IMR-90 (cell line): ENCODE data around the gene CYP2A13. TPM values are rescaled to one million over a fixed set of nuclear protein-coding genes. Genes with fewer than 3 reads are reported as not detected.

Experiments
- ATAC-seq: fragments of 200-7000 bp; cut with Tn5 transposase; 2 replicates; pipeline ENCODE4 v1.9.1; 2020; ENCODE audit warnings: low read depth, mild to moderate bottlenecking, moderate library complexity
- BruUV-seq: library from RNA; stranded (reverse); fragments of 400-500 nt; replicated peaks from 2 replicates; lab custom pipeline; 2021; lab: Mats Ljungman, UMichigan
- CTCF ChIA-PET: fragments of 300-600 bp; formaldehyde crosslinking; extraction: SDS; loops from one replicate; lab custom pipeline; 2021; ENCODE audit warnings: antibody characterized with exemption; lab: Yijun Ruan, JAX
- POLR2A ChIA-PET: fragments of 300-600 bp; sonication (Branson Sonifier 250); formaldehyde crosslinking; loops from one replicate; lab custom pipeline; 2022; ENCODE audit warnings: antibody characterized with exemption; ENCODE audit not compliant: unreplicated experiment; lab: Charles Lee
- DNase-seq: peaks from one replicate; pipeline ENCODE4 v3.0.0; 2013
- H2AFZ ChIP-seq: replicated peaks from 2 replicates; pipeline ENCODE3; 2013; ENCODE audit warnings: low read length, mild to moderate bottlenecking; ENCODE audit not compliant: poor library complexity
- H2AK5ac ChIP-seq: 2 replicates; pipeline ENCODE4 v1.6.1; 2013; ENCODE audit warnings: low read depth, low read length, inconsistent platforms
- H2AK9ac ChIP-seq: replicated peaks from 2 replicates; pipeline ENCODE3; 2013; ENCODE audit warnings: mild to moderate bottlenecking, low read depth, low read length, moderate library complexity; ENCODE audit not compliant: poor library complexity
- H2BK120ac ChIP-seq: 2 replicates; pipeline ENCODE4 v1.6.1; 2013; ENCODE audit warnings: low read depth, low read length, inconsistent platforms
- H2BK15ac ChIP-seq: 3 replicates; pipeline ENCODE4 v1.6.1; 2013; ENCODE audit warnings: low read depth, low read length, inconsistent platforms
- H2BK20ac ChIP-seq: 2 replicates; pipeline ENCODE4 v1.6.1; 2013; ENCODE audit warnings: low read depth, mild to moderate bottlenecking, inconsistent platforms, low read length, moderate library complexity
- H2BK5ac ChIP-seq: 2 replicates; pipeline ENCODE4 v1.6.1; 2013; ENCODE audit warnings: mild to moderate bottlenecking, low read depth, low read length, inconsistent platforms; ENCODE audit not compliant: poor library complexity, severe bottlenecking
- H3K14ac ChIP-seq: replicated peaks from 2 replicates; pipeline ENCODE4 v1.6.1; 2013; ENCODE audit warnings: low read depth, low read length, inconsistent platforms
- H3K18ac ChIP-seq: 2 replicates; pipeline ENCODE4 v1.6.1; 2013; ENCODE audit warnings: low read depth, low read length, control low read depth
- H3K23ac ChIP-seq: 2 replicates; pipeline ENCODE4 v1.6.1; 2013; ENCODE audit warnings: low read depth, low read length, inconsistent platforms
- H3K27ac ChIP-seq: 2 replicates; pipeline ENCODE4 v1.5.1; 2013; ENCODE audit warnings: mild to moderate bottlenecking, control low read depth, low read length; ENCODE audit not compliant: insufficient read depth
- H3K27me3 ChIP-seq: 2 replicates; pipeline ENCODE4 v1.6.1; 2013; ENCODE audit warnings: low read length; ENCODE audit not compliant: control insufficient read depth, insufficient read depth
- H3K36me3 ChIP-seq: 2 replicates; pipeline ENCODE4 v1.6.1; 2013; ENCODE audit warnings: low read length, mixed read lengths; ENCODE audit not compliant: control insufficient read depth, insufficient read depth
- H3K4ac ChIP-seq: 2 replicates; pipeline ENCODE4 v1.6.1; 2013; ENCODE audit warnings: low read depth, low read length, inconsistent platforms
- H3K4me1 ChIP-seq: 2 replicates; pipeline ENCODE4 v1.6.1; 2013; ENCODE audit warnings: low read length, mixed read lengths; ENCODE audit not compliant: control insufficient read depth, insufficient read depth
- H3K4me2 ChIP-seq: 2 replicates; pipeline ENCODE4 v1.6.1; 2013; ENCODE audit warnings: low read depth, mild to moderate bottlenecking, control low read depth, low read length, moderate library complexity
- H3K4me3 ChIP-seq: 2 replicates; pipeline ENCODE4 v1.5.1; 2013; ENCODE audit warnings: low read depth, mild to moderate bottlenecking, control low read depth, low read length, moderate library complexity; ENCODE audit not compliant: insufficient read depth
- H3K56ac ChIP-seq: 2 replicates; pipeline ENCODE4 v1.6.1; 2013; ENCODE audit warnings: low read length, inconsistent platforms; ENCODE audit not compliant: insufficient read depth; ENCODE audit errors: extremely low read depth
- H3K79me1 ChIP-seq, 2 experiments: 2 replicates each; pipeline ENCODE4 v1.6.1; 2013; ENCODE audit warnings: low read length in 2 of 2, inconsistent platforms in 1 of 2, low read depth in 1 of 2
- H3K9ac ChIP-seq: 2 replicates; pipeline ENCODE4 v1.6.1; 2013; ENCODE audit warnings: low read depth, low read length, control low read depth
- H3K9me1 ChIP-seq: 2 replicates; pipeline ENCODE4 v1.6.1; 2013; ENCODE audit warnings: low read length, inconsistent platforms; ENCODE audit not compliant: insufficient read depth
- H3K9me3 ChIP-seq: 2 replicates; pipeline ENCODE4 v1.6.1; 2013; ENCODE audit warnings: low read length; ENCODE audit not compliant: control insufficient read depth, insufficient read depth
- H4K20me1 ChIP-seq: 2 replicates; pipeline ENCODE4 v1.6.1; 2013; ENCODE audit warnings: low read length, inconsistent platforms; ENCODE audit not compliant: insufficient read depth
- H4K5ac ChIP-seq: 2 replicates; pipeline ENCODE4 v1.6.1; 2013; ENCODE audit warnings: mild to moderate bottlenecking, low read depth, low read length, control low read depth
- H4K8ac ChIP-seq, 2 experiments: 2 replicates each; pipeline ENCODE4 v1.6.1; 2013; ENCODE audit warnings: low read depth in 2 of 2, low read length in 2 of 2, control low read depth in 1 of 2, inconsistent platforms in 1 of 2
- H4K91ac ChIP-seq: 2 replicates; pipeline ENCODE4 v1.6.1; 2013; ENCODE audit warnings: low read depth, low read length, inconsistent platforms; ENCODE audit not compliant: insufficient read depth
- BHLHE40 ChIP-seq: fragments of 150-350 bp; IDR thresholded peaks from 2 replicates; pipeline ENCODE4 v1.6.1; 2016; ENCODE audit warnings: mild to moderate bottlenecking, low read depth, low read length
- CEBPB ChIP-seq: IDR thresholded peaks from 2 replicates; pipeline ENCODE4 v1.6.1; 2012; ENCODE audit warnings: low read depth, low read length, improper control_type of control experiment
- CHD1 ChIP-seq: IDR thresholded peaks from 2 replicates; pipeline ENCODE4 v1.6.1; 2012; ENCODE audit warnings: low read depth, low read length, improper control_type of control experiment
- FOS ChIP-seq: fragments of 150-350 bp; IDR thresholded peaks from 2 replicates; pipeline ENCODE4 v1.6.1; 2016; ENCODE audit warnings: low read depth, low read length
- MAFK ChIP-seq: IDR thresholded peaks from 2 replicates; pipeline ENCODE4 v1.6.1; 2012; ENCODE audit warnings: low read depth, low read length, improper control_type of control experiment
- MAZ ChIP-seq: IDR thresholded peaks from 2 replicates; pipeline ENCODE4 v1.6.1; 2012; ENCODE audit warnings: low read depth, mild to moderate bottlenecking, low read length, improper control_type of control experiment, moderate library complexity, borderline replicate concordance
- MXI1 ChIP-seq: IDR thresholded peaks from 2 replicates; pipeline ENCODE4 v1.6.1; 2012; ENCODE audit warnings: low read depth, mild to moderate bottlenecking, low read length, moderate library complexity, borderline replicate concordance
- NFE2L2 ChIP-seq: fragments of 150-350 bp; IDR thresholded peaks from 2 replicates; pipeline ENCODE4 v1.6.1; 2016; ENCODE audit warnings: low read depth, mild to moderate bottlenecking, low read length
- POLR2A ChIP-seq: IDR thresholded peaks from 2 replicates; pipeline ENCODE4 v1.6.1; 2012; ENCODE audit warnings: mild to moderate bottlenecking, low read depth, low read length
- RAD21 ChIP-seq: IDR thresholded peaks from 2 replicates; pipeline ENCODE4 v1.6.1; 2012; ENCODE audit warnings: low read length, improper control_type of control experiment
- RCOR1 ChIP-seq: IDR thresholded peaks from 2 replicates; pipeline ENCODE4 v1.6.1; 2012; ENCODE audit warnings: mild to moderate bottlenecking, low read length, improper control_type of control experiment; ENCODE audit not compliant: insufficient replicate concordance
- RFX5 ChIP-seq: IDR thresholded peaks from 2 replicates; pipeline ENCODE4 v1.8.0; 2012; ENCODE audit warnings: low read depth, mild to moderate bottlenecking, low read length, moderate library complexity
- SMC3 ChIP-seq: fragments of 150-350 bp; IDR thresholded peaks from 2 replicates; pipeline ENCODE4 v1.6.1; 2016; ENCODE audit warnings: low read depth, mild to moderate bottlenecking, antibody characterized with exemption, low read length, moderate library complexity
- WGBS, 2 experiments: methylation state at CpG; one replicate each; pipeline versions ENCODE4 v1.1.5 to v1.1.7; 2013; ENCODE audit warnings: missing lambda C conversion rate in 2 of 2; ENCODE audit not compliant: insufficient read length in 1 of 2; ENCODE audit errors: extremely low coverage in 2 of 2; 5-methylcytosine and 5-hydroxymethylcytosine counted together
- dilution Hi-C: fragments of 300-500 bp; cut with HindIII; formaldehyde crosslinking; loops from one replicate; pipeline ENCODE4 v1.14.3; 2018; ENCODE audit warnings: low sequenced_read_pairs; ENCODE audit not compliant: unreplicated experiment
- in situ Hi-C: fragments of 300-500 bp; cut with MboI; formaldehyde crosslinking; loops from 3 replicates; pipeline ENCODE4 v1.14.3; 2019; ENCODE audit warnings: low sequenced_read_pairs, inconsistent platforms, mixed read lengths
- intact Hi-C: fragments of 100-400 bp; cut with micrococcal nuclease; formaldehyde crosslinking; loops from 2 replicates; pipeline ENCODE4 v1.10.0; 2022
- polyA plus RNA-seq, 3 experiments: library from polyadenylated mRNA; depleted of rRNA; stranded (reverse); fragments of >200 nt; gene quantifications; 2 replicates each; pipeline ENCODE4 v1.2.3, GENCODE V29; 2012; ENCODE audit warnings: low replicate concordance in 1 of 3
- total RNA-seq: library from RNA; depleted of rRNA; stranded (reverse); fragments of >200 nt; gene quantifications from 2 replicates; pipeline ENCODE4 v1.2.3, GENCODE V29; 2012
- TF ChIP-seq, protein P1 (sequence below): fragments of 150-350 bp; IDR thresholded peaks from 2 replicates; pipeline ENCODE4 v1.6.1; 2016; ENCODE audit warnings: low read depth, mild to moderate bottlenecking, low read length, moderate library complexity, borderline replicate concordance
- TF ChIP-seq, protein P2 (sequence below): conservative IDR thresholded peaks from 2 replicates; pipeline ENCODE4 v1.5.1; 2012; ENCODE audit warnings: mild to moderate bottlenecking, low read depth, low read length, improper control_type of control experiment
- TF ChIP-seq, protein P3 (sequence below): fragments of 150-350 bp; IDR thresholded peaks from 2 replicates; pipeline ENCODE4 v1.6.1; 2017; ENCODE audit warnings: mild to moderate bottlenecking, antibody characterized with exemption, low read length, low read depth

CYP2A13 gene
- total and polyA plus RNA-seq, 2 of the 4 experiments (the other 2 are of a cell fraction): not detected

DNA sequence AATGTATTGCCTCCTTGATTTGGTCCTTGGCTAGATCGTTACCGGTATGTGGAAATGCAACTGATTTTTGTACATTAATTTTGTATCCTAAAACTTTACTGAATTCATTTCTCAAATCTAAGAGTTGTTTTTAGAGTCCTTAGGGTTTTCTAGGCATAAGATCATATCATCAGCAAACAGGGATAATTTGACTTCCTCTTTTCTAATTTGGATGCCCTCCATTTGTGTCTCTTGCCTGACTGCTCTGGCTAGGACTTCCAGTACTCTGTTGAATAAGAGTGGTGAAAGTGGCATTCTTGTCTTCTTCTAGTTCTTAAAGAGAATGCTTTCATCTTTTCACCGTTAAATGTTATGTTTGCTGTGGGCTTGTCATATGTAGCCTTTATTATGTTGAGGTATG, 12.0 kb upstream of the CYP2A13 start:
- TF ChIP-seq NFE2L2 (no peak), MAFK (no peak), CHD1 (no peak), MXI1 (no peak), RFX5 (no peak), FOS (no peak), BHLHE40 (no peak), MAZ (no peak), SMC3 (no peak), RCOR1 (no peak), RAD21 (no peak), POLR2A (no peak), CEBPB (no peak)
- TF ChIP-seq, protein P1, sequence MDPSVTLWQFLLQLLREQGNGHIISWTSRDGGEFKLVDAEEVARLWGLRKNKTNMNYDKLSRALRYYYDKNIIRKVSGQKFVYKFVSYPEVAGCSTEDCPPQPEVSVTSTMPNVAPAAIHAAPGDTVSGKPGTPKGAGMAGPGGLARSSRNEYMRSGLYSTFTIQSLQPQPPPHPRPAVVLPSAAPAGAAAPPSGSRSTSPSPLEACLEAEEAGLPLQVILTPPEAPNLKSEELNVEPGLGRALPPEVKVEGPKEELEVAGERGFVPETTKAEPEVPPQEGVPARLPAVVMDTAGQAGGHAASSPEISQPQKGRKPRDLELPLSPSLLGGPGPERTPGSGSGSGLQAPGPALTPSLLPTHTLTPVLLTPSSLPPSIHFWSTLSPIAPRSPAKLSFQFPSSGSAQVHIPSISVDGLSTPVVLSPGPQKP: no peak
- TF ChIP-seq, protein P2, sequence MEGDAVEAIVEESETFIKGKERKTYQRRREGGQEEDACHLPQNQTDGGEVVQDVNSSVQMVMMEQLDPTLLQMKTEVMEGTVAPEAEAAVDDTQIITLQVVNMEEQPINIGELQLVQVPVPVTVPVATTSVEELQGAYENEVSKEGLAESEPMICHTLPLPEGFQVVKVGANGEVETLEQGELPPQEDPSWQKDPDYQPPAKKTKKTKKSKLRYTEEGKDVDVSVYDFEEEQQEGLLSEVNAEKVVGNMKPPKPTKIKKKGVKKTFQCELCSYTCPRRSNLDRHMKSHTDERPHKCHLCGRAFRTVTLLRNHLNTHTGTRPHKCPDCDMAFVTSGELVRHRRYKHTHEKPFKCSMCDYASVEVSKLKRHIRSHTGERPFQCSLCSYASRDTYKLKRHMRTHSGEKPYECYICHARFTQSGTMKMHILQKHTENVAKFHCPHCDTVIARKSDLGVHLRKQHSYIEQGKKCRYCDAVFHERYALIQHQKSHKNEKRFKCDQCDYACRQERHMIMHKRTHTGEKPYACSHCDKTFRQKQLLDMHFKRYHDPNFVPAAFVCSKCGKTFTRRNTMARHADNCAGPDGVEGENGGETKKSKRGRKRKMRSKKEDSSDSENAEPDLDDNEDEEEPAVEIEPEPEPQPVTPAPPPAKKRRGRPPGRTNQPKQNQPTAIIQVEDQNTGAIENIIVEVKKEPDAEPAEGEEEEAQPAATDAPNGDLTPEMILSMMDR: no peak
- TF ChIP-seq, protein P3, sequence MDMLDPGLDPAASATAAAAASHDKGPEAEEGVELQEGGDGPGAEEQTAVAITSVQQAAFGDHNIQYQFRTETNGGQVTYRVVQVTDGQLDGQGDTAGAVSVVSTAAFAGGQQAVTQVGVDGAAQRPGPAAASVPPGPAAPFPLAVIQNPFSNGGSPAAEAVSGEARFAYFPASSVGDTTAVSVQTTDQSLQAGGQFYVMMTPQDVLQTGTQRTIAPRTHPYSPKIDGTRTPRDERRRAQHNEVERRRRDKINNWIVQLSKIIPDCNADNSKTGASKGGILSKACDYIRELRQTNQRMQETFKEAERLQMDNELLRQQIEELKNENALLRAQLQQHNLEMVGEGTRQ: no peak
- Histone ChIP-seq H3K4me1 (no peaks in the 10 kb centered on the region), H2AFZ (no peak overlapping the region), H2AK9ac (no peak overlapping the region), H2AK5ac (no peak overlapping the region), H2BK5ac (no peak overlapping the region), H4K8ac (no peak overlapping the region), H3K9ac (no peak overlapping the region), H3K14ac (no peak overlapping the region), H2BK20ac (no peak overlapping the region), H3K56ac (no peak overlapping the region), H3K27ac (no peak overlapping the region), H2BK15ac (no peak overlapping the region), H3K4ac (no peak overlapping the region), H3K4me2 (no peak overlapping the region), H2BK120ac (no peak overlapping the region), H3K79me1 (no peaks in the 10 kb centered on the region), H3K9me1 (no peaks in the 10 kb centered on the region), H3K27me3 (no peaks in the 10 kb centered on the region), H4K91ac (no peak overlapping the region), H4K20me1 (no peaks in the 10 kb centered on the region), H4K5ac (no peak overlapping the region), H3K4me3 (no peak overlapping the region), H3K23ac (no peak overlapping the region), H3K9me3 (no peaks in the 10 kb centered on the region), H3K18ac (no peak overlapping the region), H3K36me3 (no peaks in the 10 kb centered on the region)
- ChIA-PET CTCF (no interaction called here), POLR2A (no interaction called here)
- in situ Hi-C loops: no loop called here
- intact Hi-C loops: no loop called here
- DNase-seq (no peak), ATAC-seq (no peak)
- dilution Hi-C loops: no loop called here
- no TSS peak for BruUV-seq
- WGBS, 2 experiments: no CpG with 5 or more reads among the region's 3 CpGs
